HL-60 (cell line): ENCODE measurements around the gene RWDD2A.

Experiments
- DNase-seq, 2 experiments: peaks; one replicate each; pipeline ENCODE4 v3.0.0-alpha.2; 2010 to 2020; ENCODE audit warnings: low read depth in 1 of 2, low spot score in 1 of 2
- H3K27ac ChIP-seq: fragments of 250-450 bp; sonication (Bioruptor Pico); replicated peaks from 2 replicates; pipeline ENCODE4 v1.5.1; 2020; ENCODE audit warnings: mild to moderate bottlenecking, moderate library complexity
- H3K27me3 ChIP-seq: fragments of 250-450 bp; sonication (Bioruptor Pico); 2 replicates; pipeline ENCODE4 v1.5.1; 2021; ENCODE audit warnings: mild to moderate bottlenecking, moderate library complexity; ENCODE audit not compliant: insufficient read depth, poor library complexity, severe bottlenecking
- H3K4me3 ChIP-seq: replicated peaks from 2 replicates; pipeline ENCODE4 v1.5.1; 2011; ENCODE audit warnings: mild to moderate bottlenecking, control low read depth, low read length; ENCODE audit not compliant: insufficient read depth
- CTCF ChIP-seq: IDR thresholded peaks from one replicate; pipeline ENCODE4 v1.5.1; 2011; ENCODE audit warnings: low read length, control low read depth, inconsistent platforms; ENCODE audit not compliant: insufficient read depth
- GABPA ChIP-seq: IDR thresholded peaks from 2 replicates; pipeline ENCODE4 v1.6.1; 2012; ENCODE audit warnings: low read depth
- POLR2AphosphoS5 ChIP-seq: IDR thresholded peaks from 2 replicates; pipeline ENCODE4 v1.6.1; 2012; ENCODE audit warnings: low read depth
- REST ChIP-seq: IDR thresholded peaks from 2 replicates; pipeline ENCODE4 v1.6.1; 2012; ENCODE audit warnings: low read depth; ENCODE audit not compliant: insufficient replicate concordance
- SPI1 ChIP-seq: IDR thresholded peaks from 2 replicates; pipeline ENCODE4 v1.6.1; 2012; ENCODE audit warnings: low read depth, mild to moderate bottlenecking, borderline replicate concordance

The RWDD2A gene

GRCh38 chr6:83180426-83180950 lies 12.7 kb upstream of the RWDD2A start:
- no peak for DNase-seq
- Histone ChIP-seq H3K27ac (no peak overlapping the region), H3K27me3 (no peaks in the 10 kb centered on the region), H3K4me3 (no peak overlapping the region)
- TF ChIP-seq POLR2AphosphoS5 (no peak), CTCF (no peak), GABPA (no peak), SPI1 (no peak), REST (no peak)

GRCh38 chr6:83182114-83182513 lies 11.0 kb upstream of the RWDD2A start:
- no peak overlapping the region for H3K4me3 ChIP-seq
- no peak for DNase-seq
- no peak overlapping the region for H3K27ac ChIP-seq
- TF ChIP-seq REST (no peak), CTCF (no peak), POLR2AphosphoS5 (no peak), GABPA (no peak), SPI1 (no peak)
- no peaks in the 10 kb centered on the region for H3K27me3 ChIP-seq

- no peak for TF ChIP-seq POLR2AphosphoS5
- TF ChIP-seq CTCF = no peak
- no peak for TF ChIP-seq SPI1
- no peak for TF ChIP-seq REST
- no peak for TF ChIP-seq GABPA
- DNase-seq = no peak
- no peak overlapping the region for H3K27ac ChIP-seq
- H3K27me3 ChIP-seq = no peaks in the 10 kb centered on the region
- H3K4me3 ChIP-seq = no peak overlapping the region
Observed at GRCh38 chr6:83183082-83183828, 9.9 kb upstream of the RWDD2A start.
